Suppressor macrophage (primary cell): ENCODE data around the gene MDK.

ENCODE experiments used
- DNase-seq, 4 experiments: peaks; one replicate each; pipeline ENCODE4 v3.0.0-alpha.2; 2020 to 2022
- total RNA-seq, 17 experiments: gene quantifications; one replicate each; lab custom pipeline; 2026; ENCODE audit warnings: mixed read lengths in 6 of 17, inconsistent platforms in 3 of 17; lab: John Stamatoyannopoulos, UW

The MDK gene
- total RNA-seq, result 0.17 to 3.0 (median 0.69) reads per million in 17 experiments

- peak in 1 of 4 experiments; percentile 45 for DNase-seq
Observed at GRCh38 chr11:46381048-46381818, at the start of gene MDK. TSS of gene MDK (plus strand) at chr11:46381669. CDS start at chr11:46382058, 389 bp downstream.

- DNase-seq, result no peak
Observed at GRCh38 chr11:46332093-46332567, 49.3 kb upstream of the MDK start.

- DNase-seq, result peak in 2 of 4 experiments; percentile 44 to 58
Observed at GRCh38 chr11:46332568-46333393, 48.7 kb upstream of the MDK start.

GRCh38 chr11:46333394-46333947 lies 48.0 kb upstream of the MDK start:
- DNase-seq, result peak in 1 of 4 experiments; percentile 23

- no peak for DNase-seq
Observed at GRCh38 chr11:46334211-46334610, 47.3 kb upstream of the MDK start.

- DNase-seq, result no peak
Observed at GRCh38 chr11:46335271-46335670, 46.2 kb upstream of the MDK start.

GRCh38 chr11:46335890-46336562 lies 45.4 kb upstream of the MDK start:
- DNase-seq, result peak in 1 of 4 experiments; percentile 36

- peak; percentile 83 to 92 (median 88) for DNase-seq
Observed at GRCh38 chr11:46336563-46337180, 44.8 kb upstream of the MDK start.

GRCh38 chr11:46337626-46338345 lies 43.7 kb upstream of the MDK start:
- no peak for DNase-seq

- no peak for DNase-seq
Observed at GRCh38 chr11:46338636-46338987, 42.9 kb upstream of the MDK start.

- DNase-seq, result no peak
Observed at GRCh38 chr11:46338988-46339666, 42.3 kb upstream of the MDK start.

GRCh38 chr11:46339816-46340215 lies 41.7 kb upstream of the MDK start:
- peak; percentile 72 to 88 (median 84) for DNase-seq

- DNase-seq, result no peak
Observed at GRCh38 chr11:46341454-46341853, 40.0 kb upstream of the MDK start.

- peak; percentile 65 to 80 (median 73) for DNase-seq
Observed at GRCh38 chr11:46342239-46342638, 39.2 kb upstream of the MDK start.

GRCh38 chr11:46343520-46343919 lies 37.9 kb upstream of the MDK start:
- DNase-seq, result no peak

GRCh38 chr11:46345131-46345597 lies 36.3 kb upstream of the MDK start:
- DNase-seq, result peak; percentile 82 to 93 (median 90)

- peak; percentile 62 to 76 (median 74) for DNase-seq
Observed at GRCh38 chr11:46345881-46346484, 35.5 kb upstream of the MDK start.

- peak; percentile 90 to 97 (median 96) for DNase-seq
Observed at GRCh38 chr11:46346886-46347636, 34.4 kb upstream of the MDK start, which contains the start of gene DGKZ. TSS of gene DGKZ (plus strand) at chr11:46347463. CDS start at chr11:46347660, 197 bp downstream.

- DNase-seq, result no peak
Observed at GRCh38 chr11:46347637-46348311, 33.7 kb upstream of the MDK start.
